ENCODE measurements around the gene CSTF1.

Gene CSTF1

DNA sequence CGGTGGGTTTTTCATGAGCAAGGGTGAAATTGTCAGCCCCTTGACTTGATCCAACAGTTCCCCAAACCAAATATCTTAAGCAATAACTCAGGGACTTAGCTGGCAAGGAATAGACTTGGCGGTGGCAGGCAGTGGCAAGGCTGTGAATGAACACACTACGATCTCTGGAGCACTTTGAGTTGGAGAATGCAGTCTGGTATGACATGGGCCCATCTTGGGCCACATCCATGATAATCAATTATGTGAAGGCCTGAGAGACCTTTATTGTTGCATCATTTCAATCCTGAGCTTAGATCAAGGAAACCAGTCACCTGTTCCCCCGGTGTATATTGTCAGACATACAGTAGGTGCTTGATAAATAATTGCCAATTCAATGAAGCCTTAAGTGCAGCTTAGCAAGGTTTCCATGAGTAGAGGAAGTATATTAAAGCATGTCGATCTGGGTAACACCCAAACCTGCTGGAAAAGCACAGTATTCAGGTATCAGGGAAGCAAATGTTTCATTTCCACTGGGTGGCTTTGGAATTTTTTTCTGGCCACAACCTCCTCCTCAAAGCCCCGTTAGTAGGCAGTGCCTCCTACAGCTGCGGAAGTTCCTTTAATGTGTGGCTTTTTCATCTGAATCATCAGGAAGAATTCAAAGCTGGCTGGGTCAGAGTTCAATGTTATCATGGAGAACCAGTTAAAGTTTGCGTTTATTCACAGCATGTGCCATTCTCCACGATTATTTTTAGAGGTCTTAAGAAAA, 29.8 kb downstream of the CSTF1 start:
- H3K4me1 Mint-ChIP-seq = peaks cover 8 to 19% of the 10 kb centered on the region in 2 donors
- no peak overlapping the region for H3K4me3 Mint-ChIP-seq
- no peaks in the 10 kb centered on the region for H3K9me3 Mint-ChIP-seq
- H3K27me3 Mint-ChIP-seq = peaks cover 4 to 11% of the 10 kb centered on the region in 2 donors
- no peak for DNase-seq
- ATAC-seq (replicated peaks) = no peak
- no peak overlapping the region for H3K27ac Mint-ChIP-seq
- peaks cover 13 to 14% of the 10 kb centered on the region in 2 donors for H3K36me3 Mint-ChIP-seq

- H3K9me3 Mint-ChIP-seq = no peaks in the 10 kb centered on the region
- H3K27ac Mint-ChIP-seq = no peak overlapping the region
- no peak overlapping the region for H3K4me3 Mint-ChIP-seq
- ATAC-seq (replicated peaks) (no peak), DNase-seq (no peak)
- peaks cover 8 to 21% of the 10 kb centered on the region in 2 donors for H3K4me1 Mint-ChIP-seq
- peaks cover 4 to 12% of the 10 kb centered on the region in 2 donors for H3K27me3 Mint-ChIP-seq
- H3K36me3 Mint-ChIP-seq = peaks cover 7 to 8% of the 10 kb centered on the region in 2 donors
Observed at GRCh38 chr20:56422824-56423189, 30.4 kb downstream of the CSTF1 start.

DNA sequence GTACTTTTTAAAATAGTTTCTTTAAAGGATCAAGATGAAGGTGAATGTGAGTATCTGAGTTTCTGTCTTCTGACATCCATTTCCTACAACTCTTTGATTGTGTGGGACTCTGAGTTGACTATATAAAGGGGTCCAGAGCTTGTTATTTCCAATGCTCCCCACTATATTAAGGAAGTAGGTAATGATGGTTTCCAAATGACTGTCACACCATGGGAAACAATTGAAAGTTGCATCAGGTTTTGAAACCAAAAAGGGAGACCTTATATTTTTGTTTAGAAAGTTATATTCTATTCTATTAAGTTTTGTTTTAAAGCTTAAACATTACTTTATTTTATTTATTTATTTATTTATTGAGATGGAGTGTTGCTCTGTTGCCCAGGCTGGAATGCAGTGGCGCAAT, 30.8 kb downstream of the CSTF1 start:
- no peak overlapping the region for H3K4me3 Mint-ChIP-seq
- no peak for DNase-seq

GRCh38 chr20:56423886-56424285, 31.4 kb downstream of the CSTF1 start:
- Mint-ChIP-seq H3K36me3 (peaks cover 2 to 3% of the 10 kb centered on the region in 2 donors), H3K9me3 (no peaks in the 10 kb centered on the region), H3K4me3 (no peak overlapping the region), H3K4me1 (peaks cover 9 to 23% of the 10 kb centered on the region in 2 donors), H3K27ac (no peak overlapping the region), H3K27me3 (peaks cover 4 to 19% of the 10 kb centered on the region in 2 donors)
- ATAC-seq (replicated peaks) (no peak), DNase-seq (no peak)

More for the DNA sequence above, 30.8 kb downstream of the CSTF1 start:
- Mint-ChIP-seq H3K9me3 (no peaks in the 10 kb centered on the region), H3K4me1 (peaks cover 10 to 21% of the 10 kb centered on the region in 2 donors), H3K36me3 (peaks cover 4 to 5% of the 10 kb centered on the region in 2 donors), H3K27me3 (peaks cover 4 to 16% of the 10 kb centered on the region in 2 donors), H3K27ac (no peak overlapping the region)
- no peak for ATAC-seq (replicated peaks)

GRCh38 chr20:56424931-56425330, 32.5 kb downstream of the CSTF1 start:
- no peaks in the 10 kb centered on the region for H3K36me3 Mint-ChIP-seq
- H3K4me3 Mint-ChIP-seq = no peak overlapping the region
- peaks cover 0 to 2% of the 10 kb centered on the region in 2 donors for H3K9me3 Mint-ChIP-seq
- DNase-seq (no peak), ATAC-seq (replicated peaks) (peak in 1 of 2 donors; percentile 16)
- no peak overlapping the region for H3K27ac Mint-ChIP-seq
- H3K27me3 Mint-ChIP-seq = peaks cover 13 to 25% of the 10 kb centered on the region in 2 donors
- peaks cover 15 to 29% of the 10 kb centered on the region in 2 donors for H3K4me1 Mint-ChIP-seq

DNA sequence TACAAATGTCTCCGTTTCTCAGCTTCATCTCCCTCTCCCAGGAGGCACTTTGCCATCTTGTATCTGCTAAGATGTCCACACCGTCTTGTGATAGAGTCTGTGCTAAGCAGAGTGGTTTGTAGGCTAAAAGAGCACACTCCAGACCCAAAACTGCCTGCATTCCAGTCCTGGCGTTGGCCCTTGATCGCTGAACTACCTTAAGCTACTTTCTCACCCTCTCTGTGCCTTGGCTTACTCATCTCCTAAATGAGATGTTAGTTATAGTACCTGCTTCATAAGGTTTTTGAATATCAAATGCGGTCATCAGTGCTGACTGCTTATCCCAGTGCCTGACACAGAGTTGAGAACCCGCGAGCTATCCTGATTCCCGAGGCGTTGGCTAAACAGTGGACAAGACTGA, 33.6 kb downstream of the CSTF1 start:
- Mint-ChIP-seq H3K27me3 (peaks cover 19 to 33% of the 10 kb centered on the region in 2 donors), H3K27ac (no peak overlapping the region), H3K9me3 (peaks cover 0 to 2% of the 10 kb centered on the region in 2 donors), H3K4me3 (no peak overlapping the region), H3K4me1 (peaks cover 17 to 31% of the 10 kb centered on the region in 2 donors), H3K36me3 (no peaks in the 10 kb centered on the region)
- ATAC-seq (replicated peaks) = no peak
- DNase-seq = no peak

DNA sequence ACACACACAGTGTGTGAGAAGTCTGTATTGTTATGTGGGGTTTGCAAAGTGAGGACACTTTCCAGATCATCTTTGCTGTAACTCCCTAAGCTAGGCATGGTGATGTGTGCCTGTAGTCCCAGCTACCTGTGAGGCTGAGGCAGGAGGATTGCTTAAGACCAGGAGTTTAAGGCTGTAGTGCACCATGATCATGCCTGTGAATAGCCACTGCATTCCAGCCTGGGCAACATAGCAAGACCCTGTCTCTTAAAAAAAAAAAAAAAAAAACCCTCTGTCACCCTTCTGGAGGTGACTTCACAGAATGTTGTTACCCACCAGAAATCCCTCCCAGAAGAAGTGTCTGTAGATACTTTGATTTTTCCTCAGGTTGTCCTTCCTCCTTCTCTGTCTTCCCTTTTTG, 34.5 kb downstream of the CSTF1 start:
- H3K9me3 Mint-ChIP-seq = peaks cover 0 to 2% of the 10 kb centered on the region in 2 donors
- H3K27ac Mint-ChIP-seq = no peak overlapping the region
- DNase-seq = no peak
- ATAC-seq (replicated peaks) = no peak
- peaks cover 17 to 30% of the 10 kb centered on the region in 2 donors for H3K4me1 Mint-ChIP-seq
- peaks cover 22 to 33% of the 10 kb centered on the region in 2 donors for H3K27me3 Mint-ChIP-seq
- H3K36me3 Mint-ChIP-seq = no peaks in the 10 kb centered on the region
- no peak overlapping the region for H3K4me3 Mint-ChIP-seq

GRCh38 chr20:56427797-56428196, 35.4 kb downstream of the CSTF1 start:
- H3K4me3 Mint-ChIP-seq = no peak overlapping the region
- H3K36me3 Mint-ChIP-seq = no peaks in the 10 kb centered on the region
- DNase-seq = no peak
- H3K9me3 Mint-ChIP-seq = peaks cover 0 to 2% of the 10 kb centered on the region in 2 donors
- peaks cover 14 to 25% of the 10 kb centered on the region in 2 donors for H3K4me1 Mint-ChIP-seq
- H3K27ac Mint-ChIP-seq = no peak overlapping the region
- ATAC-seq (replicated peaks) = no peak
- peaks cover 22 to 33% of the 10 kb centered on the region in 2 donors for H3K27me3 Mint-ChIP-seq

DNA sequence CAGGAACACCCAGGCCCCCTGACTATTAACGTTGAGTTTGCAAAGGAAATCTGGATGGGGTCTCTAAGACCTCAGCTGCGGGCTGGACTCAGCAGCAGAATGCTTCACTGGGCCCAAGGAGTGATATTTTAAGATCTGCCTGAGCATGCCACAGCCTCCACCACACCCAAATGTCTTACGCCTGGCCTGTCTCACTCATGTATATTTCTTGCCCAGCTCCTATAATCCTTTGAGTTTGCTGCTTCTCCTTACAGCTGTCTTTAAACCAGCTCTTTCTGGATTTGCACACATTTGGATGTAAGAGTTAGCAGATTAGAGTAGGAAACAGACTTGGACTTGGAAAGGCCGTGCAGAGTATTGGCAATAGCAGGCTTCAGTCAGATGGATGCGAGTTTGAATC, 36.0 kb downstream of the CSTF1 start:
- Mint-ChIP-seq H3K36me3 (no peaks in the 10 kb centered on the region), H3K4me1 (peaks cover 17 to 30% of the 10 kb centered on the region in 2 donors), H3K9me3 (peaks cover 0 to 2% of the 10 kb centered on the region in 2 donors), H3K27ac (no peak overlapping the region), H3K27me3 (peaks cover 22 to 33% of the 10 kb centered on the region in 2 donors), H3K4me3 (no peak overlapping the region)
- ATAC-seq (replicated peaks) = no peak
- DNase-seq = no peak

DNA sequence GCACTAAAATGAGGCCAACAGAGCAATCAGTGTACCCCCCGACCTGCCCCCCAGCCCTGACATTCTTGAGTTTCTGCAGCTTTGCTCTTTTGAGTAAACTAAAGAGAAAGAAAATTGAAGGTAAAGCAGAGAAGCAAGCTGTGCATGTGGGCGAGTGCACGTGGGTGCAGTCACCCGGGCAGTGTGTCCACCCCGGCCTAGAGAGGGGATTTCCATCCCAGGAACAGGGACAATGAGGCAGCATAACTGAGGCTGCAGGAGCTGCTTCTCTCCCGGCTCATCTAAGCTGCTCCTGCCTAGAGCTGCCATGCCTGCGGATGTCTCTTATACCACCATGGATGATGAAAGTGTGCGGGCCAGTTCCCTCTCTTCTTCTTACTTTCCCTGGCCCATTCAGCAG, 36.4 kb downstream of the CSTF1 start:
- Mint-ChIP-seq H3K9me3 (peaks cover 0 to 2% of the 10 kb centered on the region in 2 donors), H3K36me3 (no peaks in the 10 kb centered on the region), H3K4me1 (peaks cover 17 to 31% of the 10 kb centered on the region in 2 donors), H3K27ac (no peak overlapping the region), H3K4me3 (no peak overlapping the region), H3K27me3 (peaks cover 22 to 33% of the 10 kb centered on the region in 2 donors)
- no peak for DNase-seq
- ATAC-seq (replicated peaks) = no peak

DNA sequence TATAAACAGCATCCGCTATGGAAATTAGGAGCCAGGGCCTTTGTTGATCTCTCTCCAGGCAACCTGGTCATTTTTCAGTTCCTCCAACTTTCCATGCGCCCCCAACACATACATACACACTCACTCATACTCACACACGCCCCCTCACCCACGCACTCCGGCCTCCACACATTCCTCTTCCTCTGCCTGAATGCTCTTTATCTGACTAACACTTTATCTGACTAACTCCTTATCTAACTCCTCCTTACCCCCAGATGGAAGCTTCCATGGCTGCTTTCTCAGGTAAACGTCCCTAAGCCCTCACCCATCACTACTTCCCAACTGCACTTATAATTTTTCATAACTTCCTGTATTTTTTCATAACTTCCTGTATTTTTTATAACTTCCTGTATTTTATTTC, 37.1 kb downstream of the CSTF1 start:
- Mint-ChIP-seq H3K4me3 (peak overlapping the region; percentile 34 to 49), H3K27ac (peak overlapping the region; percentile 28), H3K4me1 (peaks cover 17 to 31% of the 10 kb centered on the region in 2 donors), H3K9me3 (peaks cover 0 to 2% of the 10 kb centered on the region in 2 donors), H3K27me3 (peaks cover 22 to 33% of the 10 kb centered on the region in 2 donors), H3K36me3 (no peaks in the 10 kb centered on the region)
- DNase-seq (no peak), ATAC-seq (replicated peaks) (peak; percentile 34 to 58)

DNA sequence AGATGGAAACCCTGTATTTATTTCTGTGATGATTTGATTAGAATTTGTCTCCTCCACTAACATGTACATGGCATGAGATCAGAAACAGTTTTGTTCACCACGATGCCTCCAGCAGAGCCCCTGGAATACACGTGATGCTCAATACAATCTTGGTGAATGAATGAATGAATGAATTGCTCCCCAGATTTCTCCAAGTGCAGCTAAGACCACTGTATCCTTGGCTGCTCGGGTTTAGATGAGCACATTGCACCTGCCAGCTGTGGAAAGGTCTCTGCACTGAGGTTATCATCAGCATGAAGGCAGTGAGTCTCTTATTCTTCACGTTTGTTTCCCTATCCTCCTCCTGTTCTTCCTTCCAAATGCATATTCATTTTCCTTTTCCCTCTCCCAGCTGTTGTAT, 37.5 kb downstream of the CSTF1 start:
- no peak for DNase-seq
- Mint-ChIP-seq H3K4me1 (peaks cover 16 to 31% of the 10 kb centered on the region in 2 donors), H3K27ac (peak overlapping the region; percentile 54), H3K27me3 (peaks cover 22 to 33% of the 10 kb centered on the region in 2 donors), H3K36me3 (peaks cover 0 to 2% of the 10 kb centered on the region in 2 donors), H3K9me3 (peaks cover 1 to 2% of the 10 kb centered on the region in 2 donors), H3K4me3 (peak overlapping the region; percentile 34 to 49)
- ATAC-seq (replicated peaks) = peak in 1 of 2 donors; percentile 12

- Mint-ChIP-seq H3K36me3 (peaks cover 0 to 3% of the 10 kb centered on the region in 2 donors), H3K4me1 (peaks cover 18 to 31% of the 10 kb centered on the region in 2 donors), H3K4me3 (no peak overlapping the region), H3K9me3 (peaks cover 2 to 3% of the 10 kb centered on the region in 2 donors), H3K27me3 (peaks cover 22 to 33% of the 10 kb centered on the region in 2 donors), H3K27ac (peak overlapping the region; percentile 54)
- ATAC-seq (replicated peaks) (no peak), DNase-seq (no peak)
Observed at GRCh38 chr20:56430461-56430860, 38.0 kb downstream of the CSTF1 start.

DNA sequence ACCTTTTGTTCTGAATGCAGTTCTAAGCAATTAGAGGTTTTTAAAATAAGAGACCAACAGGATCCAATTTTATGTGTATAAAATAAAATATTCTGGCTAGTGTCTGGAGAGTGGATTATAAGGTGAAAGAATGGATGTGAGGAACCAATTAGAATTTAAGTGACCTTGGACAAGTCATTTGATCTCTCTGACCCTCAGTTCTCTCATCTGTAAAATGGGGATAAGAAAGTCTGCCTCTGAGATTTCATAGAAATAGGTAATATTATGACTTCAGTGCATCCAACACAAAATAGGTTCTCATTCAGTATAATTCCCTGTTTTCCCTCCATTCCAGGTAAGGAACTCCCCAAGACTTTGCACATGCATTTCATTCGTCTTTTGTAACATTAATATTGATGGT, 38.5 kb downstream of the CSTF1 start:
- ATAC-seq (replicated peaks) (no peak), DNase-seq (no peak)
- Mint-ChIP-seq H3K36me3 (peaks cover 0 to 3% of the 10 kb centered on the region in 2 donors), H3K4me1 (peaks cover 18 to 31% of the 10 kb centered on the region in 2 donors), H3K4me3 (no peak overlapping the region), H3K27ac (no peak overlapping the region), H3K27me3 (peaks cover 20 to 30% of the 10 kb centered on the region in 2 donors), H3K9me3 (peaks cover 2 to 3% of the 10 kb centered on the region in 2 donors)

- DNase-seq (no peak), ATAC-seq (replicated peaks) (no peak)
- Mint-ChIP-seq H3K9me3 (peaks cover 2 to 3% of the 10 kb centered on the region in 2 donors), H3K4me3 (no peak overlapping the region), H3K27ac (no peak overlapping the region), H3K4me1 (peaks cover 18 to 31% of the 10 kb centered on the region in 2 donors), H3K27me3 (peaks cover 18 to 25% of the 10 kb centered on the region in 2 donors), H3K36me3 (peaks cover 0 to 3% of the 10 kb centered on the region in 2 donors)
Observed at GRCh38 chr20:56431471-56431870, 39.0 kb downstream of the CSTF1 start.

Data from stimulated activated naive B cell treated with anti-CD40 and anti-IgM and Interleukin-4, amounts not matched to agents 10 μg/mL and 1 μg/mL and 100 μg/mL, for 72 hours (primary cell).